Heart right ventricle (tissue), 16 donors: ENCODE results near the gene CAND2. TPM values are rescaled to one million over a fixed set of nuclear protein-coding genes. Genes with fewer than 3 reads are reported as not detected.

Experiments
- ATAC-seq, 8 donors: fragments of 200-7000 bp; cut with Tn5 transposase; one replicate each; pipeline ENCODE4 v1.9.1; 2020; ENCODE audit warnings: mild to moderate bottlenecking in 8 of 8, moderate library complexity in 8 of 8, moderate number of reproducible peaks in 1 of 8
- DNase-seq, 2 donors: peaks; one replicate each; pipeline ENCODE4 v3.0.0-alpha.2; 2020
- H3K27ac ChIP-seq, 10 donors: fragments of 200-600 bp; sonication (generic) in 2 of 10; one replicate each; pipeline versions ENCODE4 v1.5.0 to v1.8.0; 2020 to 2022; ENCODE audit warnings: mild to moderate bottlenecking in 3 of 10
- H3K27me3 ChIP-seq, 7 donors: fragments of 200-600 bp; one replicate each; pipeline ENCODE4 v1.8.0; 2021 to 2022; ENCODE audit warnings: mild to moderate bottlenecking in 2 of 7
- H3K36me3 ChIP-seq, 9 donors: fragments of 200-600 bp; sonication (generic) in 1 of 9; one replicate each; pipeline versions ENCODE4 v1.5.0 to v1.8.0; 2020 to 2022; ENCODE audit warnings: mild to moderate bottlenecking in 2 of 9
- H3K4me1 ChIP-seq, 9 donors: fragments of 200-600 bp; sonication (generic) in 1 of 9; one replicate each; pipeline versions ENCODE4 v1.5.0 to v1.8.0; 2020 to 2022; ENCODE audit warnings: mild to moderate bottlenecking in 4 of 9
- H3K4me3 ChIP-seq, 10 donors: fragments of 200-600 bp; sonication (generic) in 2 of 10; one replicate each; pipeline versions ENCODE4 v1.5.0 to v1.8.0; 2020 to 2022; ENCODE audit warnings: mild to moderate bottlenecking in 7 of 10, moderate library complexity in 2 of 10
- H3K9me3 ChIP-seq, 11 donors: fragments of 200-600 bp in 10 of 11; sonication (generic) in 2 of 11; one replicate each; pipeline versions ENCODE4 v1.5.0 to v1.8.0; 2013 to 2022; ENCODE audit warnings: mild to moderate bottlenecking in 2 of 11, control low read depth in 1 of 11, moderate library complexity in 1 of 11
- WGBS, 2 donors: extraction: QIAGEN DNeasy Blood & Tissue Kit; methylation state at CpG; one replicate each; pipeline ENCODE4 v1.1.7; 2013; ENCODE audit warnings: inconsistent platforms in 1 of 2; 5-methylcytosine and 5-hydroxymethylcytosine counted together
- intact Hi-C, 10 donors: fragments of 100-400 bp; cut with DNase I; formaldehyde crosslinking; loops; one replicate each; pipeline versions ENCODE4 v1.11.1 to v1.14.2; 2022
- polyA plus RNA-seq, 2 donors: library from polyadenylated mRNA; stranded (reverse); fragments of 200-250 nt; gene quantifications; one replicate each; pipeline ENCODE4 v1.2.3, GENCODE V29; 2013
- total RNA-seq, 10 donors: library from RNA; stranded (reverse); fragmentation: NEBNext Ultra II Directional in 3 of 10; extraction: Animal tissue kit (Norgen Biotek cat#: 25700) in 3 of 10; gene quantifications; one replicate each; pipeline versions ENCODE4 v1.2.1 to v1.2.4, GENCODE V29; 2021 to 2023
- TF ChIP-seq, protein P1 (sequence below), 9 donors: fragments of 200-600 bp; sonication (generic) in 2 of 9; IDR thresholded peaks; one replicate each; pipeline versions ENCODE4 v1.5.0 to v1.8.0; 2021 to 2022; ENCODE audit warnings: antibody characterized with exemption in 9 of 9, mild to moderate bottlenecking in 5 of 9, moderate library complexity in 1 of 9
- donor health status: Arrhythmogenic right ventricular cardiomyopathy.
- donor health status: ischemic (EF 13 %, LVEDD 7.1; RV severe dilation, severe dysfunction).
- donor health status: healthy with polysubstance abuse.
- donor health status: DM: no; HTN: yes; CAD: no.
- donor health status: DM: no; HTN: no; CAD: no.
- donor health status: ischemic (EF 25% LVEDD 6.9; RV normal size, moderate dysfunction).
- donor health status: ischemic (EF 25% LVEDD 5.7; RV mildly dilated, moderate dysfunction).
- donor health status: healthy.
- donor health status: DM: yes; HTN: yes; CAD: no.
- donor health status: Ischemic cardiomyopathy.
- donor health status: ischemic (EF 35%, LVEDD 5.7; RV mildly dilated, moderate dysfunction).
- donor health status: nonischemic (EF 11% LVEDD 7.7; RV severe dilation, severe dysfunction).
- donor health status: DM: yes; HTN: yes; CAD: no.
- donor health status: PGD.
- donor health status: ischemic (EF 29% LVEDD 5.4; RV normal size, mild dysfunction).
- donor health status: nonischemic (EF 23%, LVEDD 6.1; RV moderate dilation, normal function).

CAND2 gene
- total and polyA plus RNA-seq, 12 donors, result 9.2 to 99.0 (median 63.1) TPM

DNA sequence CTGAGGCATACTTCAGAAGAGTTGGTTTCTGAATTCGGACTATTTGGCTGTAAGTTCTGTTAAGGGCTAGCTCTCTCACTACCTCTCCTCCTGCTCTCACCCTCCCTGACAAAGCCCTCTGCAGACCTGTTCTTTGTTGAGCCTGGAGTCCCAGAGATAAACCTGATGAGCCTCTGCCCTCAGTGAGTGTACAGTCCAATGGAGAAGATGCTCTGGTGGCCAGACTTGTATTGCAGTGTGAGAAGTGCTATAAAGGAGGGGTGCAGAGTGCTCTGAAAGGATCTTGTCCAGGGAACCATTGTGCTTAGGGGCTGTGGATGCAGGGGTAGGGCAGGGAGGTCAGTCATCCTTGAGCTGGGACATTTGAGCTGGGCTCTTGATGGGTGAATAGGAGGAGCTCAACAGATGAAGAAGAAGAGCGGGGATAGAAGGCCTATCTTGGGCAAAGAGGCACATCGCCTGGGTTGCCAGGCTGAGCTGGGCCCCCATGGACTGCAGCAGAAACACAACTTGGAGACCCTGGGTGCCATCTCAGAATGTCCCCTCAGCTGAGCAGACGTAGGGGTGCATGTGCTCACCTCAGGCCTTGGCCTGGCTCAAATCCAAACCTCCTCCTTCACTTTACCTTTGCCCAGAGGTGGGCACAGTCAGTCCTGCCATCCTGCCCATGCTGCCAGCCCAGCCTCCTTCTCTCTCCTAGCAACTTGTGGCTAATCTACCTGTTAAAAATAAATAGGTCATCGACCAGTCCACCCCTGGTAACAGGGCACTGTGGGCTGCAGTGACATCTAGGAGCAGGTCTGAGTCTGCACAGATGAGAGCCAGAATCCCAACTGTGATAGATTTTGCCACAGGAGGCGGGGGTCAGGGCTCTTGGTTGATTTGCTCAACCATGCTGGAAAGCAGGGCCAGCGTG is 3.3 kb downstream of the CAND2 start:
- ATAC-seq, result peak in 1 of 8 donors; percentile 2
- peaks cover 0 to 48% (median 15%) of the 10 kb centered on the region in 9 donors for H3K4me1 ChIP-seq

DNA sequence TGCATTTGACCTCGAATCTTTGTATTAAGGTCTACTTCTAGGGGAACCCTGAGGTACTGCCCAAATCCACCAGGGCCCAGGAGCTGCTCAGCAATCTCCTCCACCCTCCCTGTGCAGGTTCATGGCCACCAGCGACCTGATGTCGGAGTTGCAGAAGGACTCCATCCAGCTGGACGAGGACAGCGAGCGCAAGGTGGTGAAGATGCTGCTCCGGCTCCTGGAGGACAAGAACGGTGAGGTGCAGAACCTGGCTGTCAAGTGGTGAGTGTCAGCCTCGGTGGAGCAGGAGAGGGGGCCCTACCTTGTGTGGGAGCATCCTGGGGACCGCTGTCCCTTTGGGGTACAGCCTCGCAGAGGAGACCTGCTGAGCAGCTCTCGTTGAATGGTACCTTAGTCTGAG is 6.9 kb downstream of the CAND2 start:
- DNase-seq, result no peak
- intact Hi-C loops, result no loop called here
- no peak for ATAC-seq
- Histone ChIP-seq H3K4me3 (no peak overlapping the region), H3K36me3 (peaks cover 0 to 56% (median 6%) of the 10 kb centered on the region in 9 donors), H3K9me3 (no peaks in the 10 kb centered on the region), H3K4me1 (peaks cover 0 to 51% (median 12%) of the 10 kb centered on the region in 9 donors), H3K27me3 (no peaks in the 10 kb centered on the region), H3K27ac (no peak overlapping the region)
- TF ChIP-seq, protein P1, sequence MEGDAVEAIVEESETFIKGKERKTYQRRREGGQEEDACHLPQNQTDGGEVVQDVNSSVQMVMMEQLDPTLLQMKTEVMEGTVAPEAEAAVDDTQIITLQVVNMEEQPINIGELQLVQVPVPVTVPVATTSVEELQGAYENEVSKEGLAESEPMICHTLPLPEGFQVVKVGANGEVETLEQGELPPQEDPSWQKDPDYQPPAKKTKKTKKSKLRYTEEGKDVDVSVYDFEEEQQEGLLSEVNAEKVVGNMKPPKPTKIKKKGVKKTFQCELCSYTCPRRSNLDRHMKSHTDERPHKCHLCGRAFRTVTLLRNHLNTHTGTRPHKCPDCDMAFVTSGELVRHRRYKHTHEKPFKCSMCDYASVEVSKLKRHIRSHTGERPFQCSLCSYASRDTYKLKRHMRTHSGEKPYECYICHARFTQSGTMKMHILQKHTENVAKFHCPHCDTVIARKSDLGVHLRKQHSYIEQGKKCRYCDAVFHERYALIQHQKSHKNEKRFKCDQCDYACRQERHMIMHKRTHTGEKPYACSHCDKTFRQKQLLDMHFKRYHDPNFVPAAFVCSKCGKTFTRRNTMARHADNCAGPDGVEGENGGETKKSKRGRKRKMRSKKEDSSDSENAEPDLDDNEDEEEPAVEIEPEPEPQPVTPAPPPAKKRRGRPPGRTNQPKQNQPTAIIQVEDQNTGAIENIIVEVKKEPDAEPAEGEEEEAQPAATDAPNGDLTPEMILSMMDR (IDR thresholded peaks at IDR 0.05), result no peak
- 94 to 96% methylated on average over 12 of the region's 12 CpGs for WGBS, 2 donors

More for the DNA sequence above, 3.3 kb downstream of the CAND2 start:
- TF ChIP-seq, protein P1 (IDR thresholded peaks at IDR 0.05), result peak in 1 of 9 donors; percentile 7
- peaks cover 0 to 23% (median 2%) of the 10 kb centered on the region in 9 donors for H3K36me3 ChIP-seq
- WGBS, 2 donors, result 79 to 83% methylated on average over 7 of the region's 7 CpGs
- H3K9me3 ChIP-seq, result no peaks in the 10 kb centered on the region
- H3K4me3 ChIP-seq, result no peak overlapping the region
- H3K27ac ChIP-seq, result peak overlapping the region in 8 of 10 donors; percentile 44 to 96 (median 91)
- H3K27me3 ChIP-seq, result peaks cover 0 to 19% (median 0%) of the 10 kb centered on the region in 7 donors
- intact Hi-C loops, result loop anchor here in 2 of 10 donors (5.0 to 10.0 kb wide), 2 partner anchors 38 to 45 kb away; partner anchors contain the start of gene RPL32 (in 1 of the 2)
- DNase-seq, result no peak

DNA sequence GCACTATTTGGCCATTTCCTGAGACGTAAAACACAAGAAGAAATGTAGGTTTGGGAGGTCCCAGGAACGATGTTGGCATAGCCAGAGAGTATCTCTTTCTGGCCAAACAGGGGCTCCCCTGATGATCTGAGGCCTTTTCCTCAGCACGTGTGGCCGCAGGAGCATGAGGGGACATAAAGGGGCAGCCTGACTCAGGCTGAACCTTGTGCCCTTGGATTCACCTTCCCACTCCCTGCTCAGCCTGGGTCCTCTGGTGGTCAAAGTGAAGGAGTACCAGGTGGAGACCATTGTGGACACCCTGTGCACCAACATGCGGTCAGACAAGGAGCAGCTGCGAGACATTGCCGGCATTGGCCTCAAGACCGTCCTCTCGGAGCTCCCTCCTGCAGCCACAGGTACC is 10.6 kb downstream of the CAND2 start:
- intact Hi-C loops, result no loop called here
- Histone ChIP-seq H3K4me1 (peaks cover 7 to 46% (median 18%) of the 10 kb centered on the region in 9 donors), H3K9me3 (no peaks in the 10 kb centered on the region), H3K36me3 (peaks cover 0 to 74% (median 6%) of the 10 kb centered on the region in 9 donors), H3K4me3 (no peak overlapping the region), H3K27me3 (no peaks in the 10 kb centered on the region), H3K27ac (peak overlapping the region; percentile 5 to 74 (median 45))
- 90 to 91% methylated on average over 9 of the region's 9 CpGs for WGBS, 2 donors
- ATAC-seq, result no peak
- TF ChIP-seq, protein P1 (IDR thresholded peaks at IDR 0.05), result no peak
- no peak for DNase-seq

DNA sequence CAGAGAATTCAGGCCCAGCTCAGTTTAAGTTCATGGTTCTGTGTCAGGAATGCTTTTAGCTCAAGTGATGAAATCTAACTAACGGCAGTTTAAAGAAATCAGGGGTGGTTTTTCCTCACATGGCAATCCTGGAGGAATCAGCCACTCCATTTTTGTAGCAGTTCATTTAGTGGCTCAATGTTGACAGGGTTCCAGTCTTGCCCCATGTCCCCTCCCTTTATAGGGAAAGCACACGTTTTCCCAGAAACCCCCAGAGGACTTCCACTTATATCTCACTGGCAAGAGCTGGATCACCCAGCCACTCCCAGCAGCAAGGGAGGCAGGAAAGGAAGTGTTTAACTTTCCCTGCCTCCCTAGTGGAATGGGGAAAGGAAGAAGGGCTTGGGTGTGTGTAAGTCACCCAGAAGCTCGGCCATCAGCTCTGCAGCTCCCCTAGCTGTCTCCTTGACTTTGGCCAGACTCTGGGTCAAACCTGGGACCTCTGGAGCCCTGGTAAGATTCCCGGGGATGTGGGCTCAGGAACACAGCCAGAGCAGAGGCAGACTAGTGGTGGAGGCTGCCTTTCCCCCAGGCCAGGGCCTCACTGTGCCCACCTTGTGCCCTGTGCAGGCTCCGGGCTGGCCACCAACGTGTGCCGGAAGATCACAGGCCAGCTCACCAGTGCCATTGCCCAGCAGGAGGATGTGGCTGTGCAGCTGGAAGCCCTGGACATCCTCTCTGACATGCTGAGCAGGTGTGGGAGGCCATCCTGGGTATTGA is 11.3 kb downstream of the CAND2 start:
- no peaks in the 10 kb centered on the region for H3K9me3 ChIP-seq
- H3K4me3 ChIP-seq, result no peak overlapping the region
- H3K36me3 ChIP-seq, result peaks cover 0 to 72% (median 6%) of the 10 kb centered on the region in 9 donors
- intact Hi-C loops, result no loop called here
- peaks cover 7 to 46% (median 18%) of the 10 kb centered on the region in 9 donors for H3K4me1 ChIP-seq
- TF ChIP-seq, protein P1 (IDR thresholded peaks at IDR 0.05), result no peak
- 64 to 65% methylated on average over 7 of the region's 7 CpGs for WGBS, 2 donors
- peak overlapping the region in 8 of 10 donors; percentile 14 to 74 (median 49) for H3K27ac ChIP-seq
- no peak for ATAC-seq
- DNase-seq, result no peak
- no peaks in the 10 kb centered on the region for H3K27me3 ChIP-seq
